Activated naive CD4-positive, alpha-beta T cell (primary cell): ENCODE data around the gene NEK10.

ENCODE experiments used
- DNase-seq, 4 experiments: peaks; one replicate each; lab custom pipeline; 2025; lab: John Stamatoyannopoulos, UW

The NEK10 gene

DNA sequence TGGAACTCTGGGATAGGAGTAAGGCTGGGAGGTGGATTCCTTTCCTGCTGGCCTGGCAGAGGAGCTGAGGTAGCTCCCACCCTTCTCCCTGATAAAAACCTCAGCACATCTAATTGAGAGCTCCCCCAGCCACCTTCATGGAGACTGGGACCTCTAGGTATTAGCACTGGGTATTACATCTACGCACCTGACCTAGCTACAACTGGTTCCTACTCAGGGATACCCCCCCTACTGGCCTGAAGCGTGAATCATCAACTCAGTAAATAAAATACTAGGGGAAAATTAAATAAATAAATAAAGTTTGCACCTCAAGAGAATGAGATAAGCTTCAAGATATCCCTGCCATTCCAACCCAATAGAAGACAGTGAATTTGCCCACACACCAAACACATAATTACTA, 140.4 kb downstream of the NEK10 start:
- DNase-seq: no peak

DNA sequence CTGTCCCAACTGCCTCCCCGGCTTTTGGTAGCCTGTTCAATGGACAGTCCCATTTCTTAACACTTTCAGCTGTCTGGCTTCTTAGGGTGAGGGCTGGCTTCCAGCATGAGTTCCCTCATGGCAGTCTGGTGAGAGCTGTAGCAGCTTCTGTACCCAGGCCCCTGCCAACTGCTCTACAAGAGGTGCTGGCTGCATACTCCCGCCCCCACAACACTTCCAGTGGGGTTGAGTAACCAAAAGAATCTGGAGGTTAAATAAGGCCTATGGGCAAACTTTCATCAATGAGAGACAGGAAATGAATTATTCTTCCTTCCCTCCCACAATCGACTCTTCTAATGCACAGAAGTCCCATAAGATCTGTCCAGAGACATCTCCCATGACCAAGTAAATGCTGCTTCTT, 145.0 kb downstream of the NEK10 start:
- DNase-seq: no peak

DNA sequence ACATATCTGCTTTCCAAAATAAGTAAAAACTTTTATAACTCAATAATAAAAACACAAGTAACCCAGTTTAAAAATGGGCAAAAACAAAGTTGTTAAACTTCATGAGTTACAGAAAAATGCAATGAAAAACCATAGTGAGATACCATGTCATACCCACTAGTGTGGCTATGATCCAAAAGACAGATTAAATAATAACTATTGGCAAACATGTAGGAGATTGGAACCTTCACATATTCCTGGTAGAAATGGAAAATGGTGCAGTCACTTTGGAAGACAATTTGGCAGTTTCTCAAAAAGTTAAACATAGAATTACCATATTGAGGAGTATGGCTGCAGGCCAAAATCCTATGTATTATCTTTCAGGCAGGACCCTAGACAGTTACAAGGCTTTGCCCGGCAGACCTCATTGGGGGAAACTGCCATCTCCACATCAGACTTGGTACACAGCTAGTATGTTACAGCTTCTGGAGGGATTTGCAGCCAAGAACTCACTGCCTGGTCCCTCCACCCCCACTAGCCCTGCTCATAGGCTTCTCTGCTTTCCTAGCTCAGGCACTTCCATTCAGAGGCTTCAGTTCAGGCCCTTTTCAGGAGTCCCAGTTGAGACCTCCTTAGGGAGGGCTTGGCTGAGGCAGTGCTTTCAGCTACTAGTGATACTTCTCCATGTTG, 147.8 kb downstream of the NEK10 start:
- no peak for DNase-seq

DNA sequence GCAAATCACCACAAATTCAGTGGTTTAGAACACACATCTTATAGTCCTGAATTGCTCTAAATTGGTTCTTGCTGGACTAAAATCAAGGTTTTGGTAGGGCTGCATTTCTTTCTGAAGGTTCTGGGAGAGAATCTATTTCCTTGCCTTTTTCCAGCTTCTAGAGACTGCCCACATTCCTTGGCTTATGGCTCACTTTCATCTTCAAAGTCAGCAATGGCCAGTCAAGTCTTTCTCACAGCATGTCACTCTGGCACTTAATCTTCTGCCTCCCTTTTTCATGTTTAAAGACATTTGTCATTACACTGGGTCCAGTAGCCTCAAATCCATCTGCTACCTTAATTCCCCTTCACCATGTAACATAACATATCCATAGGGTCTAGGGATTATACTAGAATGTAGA, 149.0 kb downstream of the NEK10 start:
- DNase-seq: no peak

DNA sequence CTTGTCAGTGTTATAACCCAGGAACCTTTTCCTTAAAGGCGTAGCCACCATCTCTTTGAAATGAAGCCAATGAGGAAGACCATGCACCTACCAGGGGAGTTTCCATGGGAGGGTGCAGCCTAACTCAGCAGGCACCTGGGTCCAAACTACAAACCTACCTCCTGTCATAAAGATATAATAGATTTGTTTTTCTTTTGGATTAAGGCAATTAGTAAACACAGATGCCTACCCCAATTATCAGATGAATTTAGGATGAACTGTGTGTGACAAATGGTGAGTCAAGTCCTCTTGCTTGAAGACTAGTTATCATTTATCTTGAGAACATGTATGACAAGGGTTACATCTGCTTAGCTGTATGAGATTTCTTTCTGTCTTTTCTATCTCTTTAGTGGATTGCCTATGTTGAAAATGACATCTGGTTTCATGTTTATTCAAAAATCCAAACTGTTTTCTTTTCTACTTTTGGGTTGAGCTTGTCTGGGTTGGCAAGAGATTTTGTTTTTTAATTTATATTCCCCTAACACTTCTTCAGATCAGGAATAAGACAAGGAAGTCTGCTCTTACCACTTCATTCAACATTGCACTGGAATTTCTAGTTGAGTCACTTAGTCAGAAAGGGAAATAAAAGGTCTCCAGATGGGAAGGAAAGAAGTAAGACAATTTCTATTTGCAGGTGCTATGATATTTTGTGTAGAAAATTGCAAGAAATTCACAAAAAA, 149.9 kb downstream of the NEK10 start:
- DNase-seq: no peak

DNA sequence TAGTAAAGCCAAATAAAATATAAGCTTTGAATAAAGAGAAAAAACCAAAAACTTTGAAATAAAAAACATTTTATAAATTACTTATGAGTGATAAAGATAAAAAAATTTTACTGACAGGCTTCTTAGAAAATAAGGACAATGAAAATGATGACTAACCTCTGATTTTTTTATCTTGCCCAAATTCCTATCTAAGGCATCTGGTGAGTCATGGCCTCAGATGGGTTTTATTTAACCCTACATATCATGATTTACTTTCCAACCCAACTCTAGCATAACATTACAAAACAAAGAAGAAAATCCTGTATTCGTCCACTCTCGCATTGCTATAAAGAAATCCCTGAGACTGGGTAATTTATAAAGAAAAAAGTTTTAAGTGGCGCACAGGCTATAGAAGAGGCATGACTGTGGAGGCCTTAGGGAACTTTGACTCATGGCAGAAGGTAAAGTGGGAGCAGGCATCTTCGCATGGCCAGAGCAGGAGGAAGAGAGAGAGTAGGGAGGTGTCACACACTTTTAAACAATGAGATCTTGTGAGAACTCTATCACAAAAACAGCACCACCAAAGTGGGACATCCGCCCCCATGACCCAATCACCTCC, 152.1 kb downstream of the NEK10 start:
- DNase-seq: no peak

DNA sequence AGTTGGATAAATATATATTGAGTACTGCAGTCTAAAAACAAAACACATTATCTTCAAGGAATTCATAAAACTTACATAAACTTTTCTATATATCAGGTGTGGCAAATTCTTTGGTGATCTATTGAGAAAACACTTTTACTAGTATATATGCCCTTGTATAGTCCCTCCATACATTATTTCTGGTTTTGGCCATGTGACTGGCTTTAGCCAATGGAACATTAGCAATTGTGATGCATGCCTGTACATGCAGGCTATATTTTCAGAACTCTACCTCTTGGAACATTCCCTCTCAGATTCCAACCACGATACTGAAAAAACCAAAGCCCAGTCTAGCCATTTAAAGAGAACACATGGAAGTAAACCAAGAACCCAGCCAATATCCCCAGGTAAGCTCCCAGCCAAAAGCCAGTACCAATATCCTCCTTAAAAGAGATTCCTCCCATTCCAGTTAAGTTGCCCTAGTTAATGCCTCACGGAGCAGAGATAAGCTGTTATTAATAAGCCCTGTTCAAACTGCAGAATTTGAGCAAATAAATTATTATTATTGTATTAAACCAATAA, 152.8 kb downstream of the NEK10 start:
- no peak for DNase-seq

DNA sequence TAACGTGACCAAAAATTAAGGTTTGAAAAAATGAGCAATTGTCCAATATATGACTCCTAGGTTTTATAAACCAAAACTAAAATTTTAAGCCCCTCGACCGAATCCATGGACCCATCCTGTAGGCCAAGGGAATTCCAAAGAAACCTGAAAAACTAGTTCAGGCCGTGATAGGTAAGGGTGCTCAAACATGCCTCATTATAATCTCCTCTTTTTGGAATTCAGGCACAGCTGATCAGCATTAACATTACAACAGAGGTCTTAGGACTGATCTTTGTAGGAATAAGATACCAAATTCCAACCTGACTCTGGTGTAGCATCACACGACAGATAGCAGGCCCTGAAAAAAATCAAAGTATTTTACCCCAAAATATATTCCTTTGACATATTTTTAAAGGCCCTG, 155.7 kb downstream of the NEK10 start:
- DNase-seq: no peak

DNA sequence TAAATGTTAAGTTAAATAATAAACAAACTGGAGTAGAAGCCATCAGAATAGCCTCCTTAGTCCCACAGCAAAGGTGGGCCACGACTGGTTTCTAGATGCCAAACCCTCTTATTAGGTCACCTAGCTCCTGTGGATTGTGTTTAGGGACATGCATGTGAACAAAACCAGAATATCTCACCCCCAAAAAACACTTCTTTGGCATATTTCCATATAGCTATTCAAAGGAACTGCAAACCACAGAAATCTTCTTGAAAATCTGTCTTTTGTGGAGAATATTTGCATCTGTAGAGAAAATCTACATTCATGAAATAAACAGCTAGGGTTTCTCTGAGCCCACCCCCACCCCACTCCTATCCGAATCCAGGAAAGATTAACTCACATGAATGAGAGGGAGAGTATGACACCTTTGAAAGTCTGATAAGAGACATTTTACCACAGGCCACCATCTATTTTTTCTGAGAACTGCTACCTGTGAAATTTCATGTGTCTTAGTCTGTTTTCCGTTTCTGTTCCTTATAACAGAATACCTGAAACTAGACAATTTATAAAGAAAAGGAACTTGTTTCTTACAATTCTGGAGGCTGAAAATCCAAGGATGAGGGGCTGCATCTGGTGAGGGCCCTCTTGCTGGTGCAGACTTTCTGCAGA, 159.4 kb downstream of the NEK10 start:
- no peak for DNase-seq

DNA sequence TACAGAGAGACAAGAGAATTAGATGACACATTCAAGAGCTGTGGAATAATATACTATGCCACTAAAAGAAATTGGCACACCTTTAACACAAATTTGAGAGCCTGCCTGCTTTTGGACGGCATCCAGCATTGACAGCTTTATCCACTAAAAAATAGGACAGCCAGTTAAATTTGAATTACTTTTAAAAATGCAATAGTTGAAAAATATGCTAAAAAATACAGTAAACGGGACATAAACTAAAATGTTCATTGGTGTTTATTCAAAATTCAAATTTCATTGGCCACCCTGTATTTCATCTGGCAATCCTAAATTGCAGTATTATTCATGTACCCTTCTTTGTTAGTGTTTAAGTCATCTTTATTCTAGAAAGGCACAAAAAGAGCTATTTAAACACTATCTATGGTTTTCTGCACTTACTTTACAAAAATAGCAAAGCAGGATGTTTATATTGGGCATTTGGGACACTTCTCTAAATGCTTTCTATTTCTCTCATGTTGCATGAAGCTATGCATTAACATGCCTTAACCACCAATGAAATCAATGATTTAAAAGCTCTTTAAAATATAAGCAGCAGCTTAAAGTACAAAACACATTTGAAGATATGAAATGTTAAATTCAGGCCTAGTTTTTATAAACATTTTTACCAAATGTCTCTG, 160.1 kb downstream of the NEK10 start:
- no peak for DNase-seq

DNA sequence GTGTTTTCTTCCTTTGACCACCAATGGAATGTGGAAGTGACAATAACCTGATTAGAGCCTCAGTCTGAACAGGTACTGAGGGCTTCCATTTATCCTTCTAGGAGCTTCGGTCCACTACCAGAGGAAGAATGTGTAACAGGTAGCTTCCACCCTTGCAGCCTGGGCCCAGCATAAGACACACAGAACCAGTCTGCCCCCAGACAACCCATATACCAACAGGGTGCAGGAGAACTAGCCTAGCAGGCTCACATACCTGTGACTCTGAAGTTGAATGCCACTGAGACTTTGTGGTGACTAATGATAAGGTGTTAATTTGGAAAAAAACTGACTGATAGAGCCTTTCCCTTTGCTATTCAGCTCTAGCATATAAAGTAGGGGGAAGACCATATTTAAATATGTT, 166.2 kb downstream of the NEK10 start:
- DNase-seq: no peak

DNA sequence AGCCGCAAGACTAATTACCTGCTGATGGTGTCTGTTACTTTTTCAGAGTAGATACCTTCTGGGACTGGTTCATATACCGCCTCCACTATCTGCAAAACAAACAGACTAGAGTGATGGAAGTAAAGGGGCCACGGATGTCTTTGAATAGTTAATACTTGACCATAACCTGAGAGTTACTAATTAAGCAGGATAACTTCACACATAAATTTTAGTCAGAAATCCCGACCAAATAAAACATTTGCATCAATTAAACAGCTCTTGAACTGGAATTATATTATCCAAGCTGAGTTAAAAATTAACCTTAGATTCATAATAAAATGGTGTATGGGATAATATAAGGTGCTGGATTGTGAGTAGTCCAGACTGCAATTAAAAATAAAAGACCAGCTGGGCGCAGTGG, 167.7 kb downstream of the NEK10 start:
- DNase-seq: no peak

DNA sequence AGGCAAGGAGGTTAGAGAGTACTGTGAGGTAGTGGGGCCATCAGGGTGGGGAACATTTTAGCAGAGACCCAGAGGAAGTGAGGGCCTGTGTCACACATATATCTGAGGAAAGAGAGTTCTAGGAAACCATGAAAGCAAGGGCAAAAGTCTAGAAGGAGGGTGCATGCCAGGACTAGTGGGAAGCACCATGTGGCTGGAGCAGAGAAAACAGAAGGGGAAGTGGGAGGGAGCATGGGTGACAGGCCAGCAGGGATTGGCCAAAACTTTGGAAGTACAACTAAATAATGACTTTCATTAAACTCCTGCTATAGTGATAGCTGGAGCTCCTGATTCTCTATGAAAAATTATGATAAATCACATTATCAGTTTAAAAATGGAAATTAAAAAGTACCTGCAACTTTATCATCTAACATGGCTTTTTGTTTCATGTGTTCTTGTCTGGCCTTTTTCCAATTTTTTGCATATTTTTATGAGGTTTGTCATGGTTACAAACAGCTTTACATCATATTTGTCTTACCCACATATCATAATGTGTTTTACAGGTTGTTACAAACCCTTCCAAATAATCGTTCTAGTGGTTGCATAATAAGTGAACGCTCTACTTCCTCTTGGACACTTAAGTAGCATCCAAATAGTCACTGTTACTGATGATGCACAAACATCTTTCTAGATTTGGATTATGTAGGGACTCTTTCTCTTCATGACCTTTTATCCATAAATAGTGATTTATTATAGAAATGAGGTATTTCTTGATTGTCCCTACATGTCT, 168.3 kb downstream of the NEK10 start:
- no peak for DNase-seq

DNA sequence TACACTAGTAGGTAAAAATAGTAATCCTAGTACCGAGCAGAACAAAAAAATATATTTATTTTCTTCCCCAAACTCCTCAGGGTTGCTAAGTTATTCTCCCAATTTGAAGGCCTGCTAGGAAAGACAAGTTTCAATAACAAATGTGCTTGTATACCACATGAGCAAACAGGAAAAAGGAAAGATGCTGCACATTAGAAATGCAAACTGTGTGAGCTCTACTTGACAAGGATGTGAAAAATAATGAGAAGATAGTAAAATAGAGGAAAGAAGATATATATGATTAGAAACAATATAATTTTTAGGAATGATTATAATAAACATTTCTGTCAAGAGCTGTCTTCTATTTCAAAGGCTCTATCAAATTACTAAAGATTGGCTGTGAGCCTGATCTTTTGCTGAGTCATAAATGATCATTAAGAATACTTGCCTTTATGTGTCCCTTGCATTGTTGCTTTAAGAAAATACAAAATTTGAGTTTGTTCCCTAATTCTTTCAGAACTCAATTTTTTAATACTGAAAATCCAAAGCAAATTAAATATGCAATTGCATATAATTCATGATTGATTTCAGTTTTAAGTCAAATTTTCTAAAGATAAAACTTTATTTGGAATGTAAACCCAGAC, 174.2 kb downstream of the NEK10 start:
- DNase-seq: no peak

DNA sequence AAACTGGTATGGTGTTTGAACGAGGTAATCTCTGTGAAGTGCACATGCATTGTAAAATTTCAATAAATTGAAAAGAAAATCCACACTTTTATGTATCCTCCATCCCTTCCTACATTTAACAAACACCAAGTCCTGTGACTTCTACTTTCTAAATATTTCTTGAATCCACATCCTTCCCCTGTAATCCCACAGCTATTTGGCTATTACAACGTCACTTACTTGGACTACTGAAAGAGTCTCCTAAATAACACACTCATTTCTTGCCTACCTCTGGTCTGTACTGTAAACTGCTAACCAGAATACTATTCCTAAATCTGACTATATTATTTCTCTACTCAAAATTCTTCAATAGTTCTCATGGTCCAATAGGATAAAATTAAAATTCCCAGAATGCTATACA, 176.1 kb downstream of the NEK10 start:
- no peak for DNase-seq

DNA sequence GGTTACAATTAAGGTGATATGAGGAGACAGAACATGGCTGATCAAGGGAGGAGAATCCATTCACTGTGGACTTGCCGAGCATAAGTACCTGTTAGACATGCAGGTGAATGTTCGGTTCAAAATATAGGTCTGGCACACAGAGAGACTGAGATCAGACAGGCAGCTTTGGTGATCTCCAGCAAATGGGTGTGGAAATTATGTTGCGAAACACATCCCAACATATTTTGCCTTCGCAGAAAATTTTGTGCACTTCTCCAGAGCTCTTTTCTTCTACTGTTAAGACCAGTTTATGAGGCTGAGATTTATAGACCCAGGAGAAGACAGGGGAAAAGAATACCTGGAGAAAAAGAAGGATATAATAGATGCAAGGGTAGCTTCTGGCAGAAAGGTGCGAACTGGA, 183.2 kb downstream of the NEK10 start:
- no peak for DNase-seq

DNA sequence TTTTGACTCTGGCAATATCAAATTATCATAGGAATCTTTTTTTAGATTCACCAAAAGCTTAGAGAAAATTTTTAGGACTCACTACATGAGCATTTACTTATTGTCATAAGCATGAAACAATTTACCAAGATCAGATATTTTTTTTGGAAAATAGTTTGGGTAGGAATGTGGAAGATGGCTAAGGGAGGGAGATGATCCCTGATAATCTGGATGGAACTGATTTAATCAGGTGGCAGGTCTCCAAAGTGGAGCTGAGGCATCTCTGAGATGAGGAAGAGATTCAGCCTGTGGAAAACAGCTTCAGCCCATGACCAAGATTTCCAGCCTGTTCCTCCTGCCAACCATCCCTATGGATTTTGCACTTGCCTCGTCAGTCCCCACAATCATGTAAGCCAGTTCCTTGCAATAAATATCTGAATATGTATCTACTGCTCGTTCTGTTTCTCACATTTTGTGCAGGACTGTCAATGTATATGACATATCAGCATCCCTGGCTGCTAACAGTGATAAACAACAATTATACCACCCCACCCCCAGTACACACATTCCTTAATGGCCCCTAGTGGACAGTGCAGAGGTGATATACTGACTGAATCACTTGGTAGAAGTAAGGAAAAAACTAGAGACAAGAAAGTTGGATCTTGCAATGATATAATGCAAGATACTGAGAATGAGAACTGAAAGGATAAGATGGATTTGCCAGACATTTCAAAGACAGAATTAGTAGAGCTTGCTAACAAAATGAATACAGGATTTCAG, 183.8 kb downstream of the NEK10 start:
- no peak for DNase-seq

DNA sequence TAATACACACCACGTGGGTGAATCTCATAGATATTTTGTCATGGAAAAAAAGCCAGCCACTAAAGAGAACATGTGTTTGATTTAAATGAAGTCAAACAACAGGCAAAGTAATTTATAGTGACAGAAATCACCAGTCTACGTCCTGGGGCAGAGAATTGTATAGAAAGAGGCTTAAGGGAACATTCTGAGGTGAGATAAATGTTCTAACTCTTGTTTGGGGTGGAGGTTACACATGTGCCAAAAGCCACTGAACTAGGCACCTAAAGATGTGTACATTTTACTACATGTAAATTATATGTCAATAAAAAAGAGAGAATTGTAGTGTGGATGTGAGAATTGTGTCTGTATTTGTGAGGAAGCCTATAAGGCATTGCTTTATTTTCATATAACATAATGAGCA, 184.9 kb downstream of the NEK10 start:
- no peak for DNase-seq

DNA sequence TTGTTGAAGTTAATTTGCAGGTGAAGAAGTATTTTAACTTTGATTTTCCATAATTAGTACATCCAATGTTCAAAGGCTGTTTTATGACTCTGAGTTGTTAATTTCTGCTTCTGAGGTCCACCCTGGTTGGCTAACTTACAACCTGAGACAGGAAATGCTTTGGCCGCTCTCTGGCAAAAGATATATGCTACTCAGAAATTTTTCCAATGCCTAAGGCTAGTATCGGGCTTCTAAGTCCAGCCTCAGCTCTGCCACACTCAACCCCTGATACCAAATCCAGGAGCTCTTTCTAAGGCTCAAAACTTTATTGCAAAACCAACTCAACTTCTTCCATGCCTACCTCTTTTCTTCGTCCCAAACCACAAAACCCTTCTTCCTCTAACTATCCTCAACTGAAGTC, 192.9 kb downstream of the NEK10 start:
- DNase-seq: no peak

DNA sequence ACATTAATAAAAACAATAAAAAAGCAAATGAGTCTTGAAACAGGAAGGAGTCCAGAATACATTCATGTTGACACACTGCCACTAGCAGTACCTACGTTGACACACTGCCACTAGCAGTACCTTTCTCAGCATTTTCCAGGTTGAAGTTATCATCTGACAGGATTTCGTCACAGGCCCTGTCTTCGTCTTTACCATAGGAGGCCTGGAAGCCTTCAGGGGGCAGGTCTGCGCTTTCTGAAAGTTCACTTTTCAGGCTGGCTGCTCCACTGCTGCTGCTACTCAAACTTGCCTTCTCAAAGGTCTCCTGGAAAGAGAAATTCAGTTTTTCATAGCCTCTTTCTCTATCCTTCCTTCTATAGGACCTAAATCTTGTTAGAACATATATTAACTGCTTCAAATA, 194.7 kb downstream of the NEK10 start:
- DNase-seq: no peak
